ENCODE measurements around the gene PTGIR. TPM values are rescaled to one million over a fixed set of nuclear protein-coding genes. Genes with fewer than 3 reads are reported as not detected.

Gene PTGIR
- total RNA-seq, 1 donor: 2.5 TPM

- H3K36me3 ChIP-seq (ENCODE audit: insufficient read depth, low read length): peaks cover 51% of the 10 kb centered on the region
These were observed 18.9 kb downstream of the PTGIR start for GRCh38 chr19:46606019-46606418.

DNA sequence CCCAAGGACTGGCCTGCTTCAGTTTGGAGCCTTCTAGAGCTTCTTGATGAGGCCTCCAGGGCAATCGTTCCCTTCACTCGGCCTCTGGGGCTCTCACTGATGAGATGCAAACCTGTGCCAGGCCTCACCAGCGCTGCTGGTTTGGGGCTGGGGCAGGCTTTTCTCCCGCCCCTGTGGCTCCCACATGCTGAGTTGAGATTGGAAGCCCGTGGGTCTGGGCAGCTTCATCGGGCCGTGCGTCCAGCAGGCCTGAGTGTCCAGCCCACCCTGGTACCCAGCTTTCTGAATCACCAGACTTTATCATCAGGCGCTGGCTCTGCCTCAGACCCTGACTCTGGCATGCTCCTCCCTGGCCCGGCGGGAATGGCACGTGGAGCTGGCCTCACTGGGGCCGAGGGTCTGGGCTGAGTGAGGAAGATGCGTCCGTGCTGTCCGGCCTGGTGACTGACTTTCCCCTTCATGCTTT lies 19.5 kb downstream of the PTGIR start:
- H3K79me2 ChIP-seq (ENCODE audit: insufficient read depth, low read length): peaks cover 70% of the 10 kb centered on the region
- H3K27ac ChIP-seq (ENCODE audit: low read depth, low read length): no peak overlapping the region
- TF ChIP-seq, protein P1, sequence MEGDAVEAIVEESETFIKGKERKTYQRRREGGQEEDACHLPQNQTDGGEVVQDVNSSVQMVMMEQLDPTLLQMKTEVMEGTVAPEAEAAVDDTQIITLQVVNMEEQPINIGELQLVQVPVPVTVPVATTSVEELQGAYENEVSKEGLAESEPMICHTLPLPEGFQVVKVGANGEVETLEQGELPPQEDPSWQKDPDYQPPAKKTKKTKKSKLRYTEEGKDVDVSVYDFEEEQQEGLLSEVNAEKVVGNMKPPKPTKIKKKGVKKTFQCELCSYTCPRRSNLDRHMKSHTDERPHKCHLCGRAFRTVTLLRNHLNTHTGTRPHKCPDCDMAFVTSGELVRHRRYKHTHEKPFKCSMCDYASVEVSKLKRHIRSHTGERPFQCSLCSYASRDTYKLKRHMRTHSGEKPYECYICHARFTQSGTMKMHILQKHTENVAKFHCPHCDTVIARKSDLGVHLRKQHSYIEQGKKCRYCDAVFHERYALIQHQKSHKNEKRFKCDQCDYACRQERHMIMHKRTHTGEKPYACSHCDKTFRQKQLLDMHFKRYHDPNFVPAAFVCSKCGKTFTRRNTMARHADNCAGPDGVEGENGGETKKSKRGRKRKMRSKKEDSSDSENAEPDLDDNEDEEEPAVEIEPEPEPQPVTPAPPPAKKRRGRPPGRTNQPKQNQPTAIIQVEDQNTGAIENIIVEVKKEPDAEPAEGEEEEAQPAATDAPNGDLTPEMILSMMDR (IDR thresholded peaks at IDR 0.05; ENCODE audit: extremely low read depth, low read depth, low read length): no peak
- H4K20me1 ChIP-seq (ENCODE audit: insufficient read depth, low read length): peaks cover 71% of the 10 kb centered on the region
- no peaks in the 10 kb centered on the region for H3K27me3 ChIP-seq (ENCODE audit: insufficient read depth, low read length)
- H3K36me3 ChIP-seq (ENCODE audit: insufficient read depth, low read length): peaks cover 46% of the 10 kb centered on the region
- no peak overlapping the region for H3K4me3 ChIP-seq (ENCODE audit: insufficient read depth, low read length)
- no peak overlapping the region for H3K4me2 ChIP-seq (ENCODE audit: insufficient read depth, low read length)
- H2AFZ ChIP-seq (ENCODE audit: low read length): no peak overlapping the region
- DNase-seq (ENCODE audit: insufficient read length, low spot score, missing footprints): peak; percentile 74
- H3K4me1 ChIP-seq (ENCODE audit: insufficient read depth, low read length): peaks cover 24% of the 10 kb centered on the region
- H3K9me3 ChIP-seq (ENCODE audit: low read depth, low read length): no peaks in the 10 kb centered on the region

More at GRCh38 chr19:46606019-46606418, 18.9 kb downstream of the PTGIR start:
- H4K20me1 ChIP-seq (ENCODE audit: insufficient read depth, low read length): peaks cover 77% of the 10 kb centered on the region
- H3K27ac ChIP-seq (ENCODE audit: low read depth, low read length): no peak overlapping the region
- H3K9me3 ChIP-seq (ENCODE audit: low read depth, low read length): no peaks in the 10 kb centered on the region
- H2AFZ ChIP-seq (ENCODE audit: low read length): no peak overlapping the region
- peaks cover 69% of the 10 kb centered on the region for H3K79me2 ChIP-seq (ENCODE audit: insufficient read depth, low read length)
- TF ChIP-seq, protein P1 (IDR thresholded peaks at IDR 0.05; ENCODE audit: extremely low read depth, low read depth, low read length): no peak
- H3K4me3 ChIP-seq (ENCODE audit: insufficient read depth, low read length): no peak overlapping the region
- DNase-seq (ENCODE audit: insufficient read length, low spot score, missing footprints): no peak
- peaks cover 27% of the 10 kb centered on the region for H3K4me1 ChIP-seq (ENCODE audit: insufficient read depth, low read length)
- H3K4me2 ChIP-seq (ENCODE audit: insufficient read depth, low read length): no peak overlapping the region
- H3K27me3 ChIP-seq (ENCODE audit: insufficient read depth, low read length): no peaks in the 10 kb centered on the region

- H3K4me2 ChIP-seq (ENCODE audit: insufficient read depth, low read length): no peak overlapping the region
- peaks cover 71% of the 10 kb centered on the region for H4K20me1 ChIP-seq (ENCODE audit: insufficient read depth, low read length)
- peaks cover 24% of the 10 kb centered on the region for H3K4me1 ChIP-seq (ENCODE audit: insufficient read depth, low read length)
- no peak overlapping the region for H3K27ac ChIP-seq (ENCODE audit: low read depth, low read length)
- DNase-seq (ENCODE audit: insufficient read length, low spot score, missing footprints): peak; percentile 84
- H2AFZ ChIP-seq (ENCODE audit: low read length): no peak overlapping the region
- no peaks in the 10 kb centered on the region for H3K9me3 ChIP-seq (ENCODE audit: low read depth, low read length)
- peaks cover 70% of the 10 kb centered on the region for H3K79me2 ChIP-seq (ENCODE audit: insufficient read depth, low read length)
- TF ChIP-seq, protein P1 (IDR thresholded peaks at IDR 0.05; ENCODE audit: extremely low read depth, low read depth, low read length): no peak
- H3K27me3 ChIP-seq (ENCODE audit: insufficient read depth, low read length): no peaks in the 10 kb centered on the region
- peaks cover 43% of the 10 kb centered on the region for H3K36me3 ChIP-seq (ENCODE audit: insufficient read depth, low read length)
- H3K4me3 ChIP-seq (ENCODE audit: insufficient read depth, low read length): no peak overlapping the region
These were observed 20.0 kb downstream of the PTGIR start for GRCh38 chr19:46604781-46605355.

GRCh38 chr19:46603752-46604231 lies 21.1 kb downstream of the PTGIR start:
- TF ChIP-seq, protein P1 (IDR thresholded peaks at IDR 0.05; ENCODE audit: extremely low read depth, low read depth, low read length): no peak
- Histone ChIP-seq H3K79me2 (ENCODE audit: insufficient read depth, low read length) (peaks cover 70% of the 10 kb centered on the region), H3K4me2 (ENCODE audit: insufficient read depth, low read length) (peak overlapping the region; percentile 95), H4K20me1 (ENCODE audit: insufficient read depth, low read length) (peaks cover 62% of the 10 kb centered on the region), H3K27ac (ENCODE audit: low read depth, low read length) (peak overlapping the region; percentile 81), H3K4me3 (ENCODE audit: insufficient read depth, low read length) (peak overlapping the region; percentile 99), H3K4me1 (ENCODE audit: insufficient read depth, low read length) (peaks cover 24% of the 10 kb centered on the region), H2AFZ (ENCODE audit: low read length) (no peak overlapping the region), H3K9me3 (ENCODE audit: low read depth, low read length) (no peaks in the 10 kb centered on the region), H3K36me3 (ENCODE audit: insufficient read depth, low read length) (peaks cover 34% of the 10 kb centered on the region), H3K27me3 (ENCODE audit: insufficient read depth, low read length) (no peaks in the 10 kb centered on the region)
- peak; percentile 78 for DNase-seq (ENCODE audit: insufficient read length, low spot score, missing footprints)

All from osteoblast (primary cell).